ENCODE results near the gene PACC1. TPM values are rescaled to one million over a fixed set of nuclear protein-coding genes. Genes with fewer than 3 reads are reported as not detected.
A peak's percentile ranks its signal among the peaks of the same experiment; 100 is the strongest.
"Not testable (repeated sequence)": the region's sequence is repeated elsewhere in the genome, so short reads cannot be mapped to it uniquely, and the experiment has no call there.

PACC1 gene
- total RNA-seq, 1 experiment from 2014 or later: 14.8 TPM

DNA sequence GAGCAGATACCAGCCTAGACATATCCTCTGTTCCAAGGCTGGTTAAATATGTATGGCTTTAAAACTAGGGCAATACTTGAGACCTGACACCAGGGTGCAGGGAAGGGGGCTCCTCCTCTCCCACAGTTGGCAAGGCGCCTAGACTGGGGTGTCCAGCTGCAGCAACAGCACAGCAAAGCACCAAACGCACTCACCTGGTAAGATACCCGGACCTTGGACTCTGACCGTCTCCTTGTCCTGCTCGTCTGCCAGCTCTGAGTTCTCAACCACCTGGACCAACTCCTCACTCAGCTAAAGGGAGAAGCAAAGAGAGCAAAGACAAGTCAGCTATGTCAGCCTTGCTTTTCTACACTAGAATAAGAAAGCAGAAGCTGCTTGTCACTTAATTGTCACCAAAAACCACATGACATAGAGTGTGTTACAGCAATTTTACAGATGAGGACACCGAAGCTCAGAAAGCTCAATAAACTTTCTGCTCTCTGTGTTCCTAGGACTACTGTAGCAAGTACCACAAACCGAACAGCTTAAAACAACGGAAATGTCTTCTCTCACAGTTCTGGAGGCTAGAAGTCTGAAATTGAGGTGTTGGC is 4.4 kb downstream of the PACC1 start:
- in situ Hi-C loops (cut with HindIII; ENCODE audit: low pct_unique_long_range_greater_than_20kb, low sequenced_read_pairs): no loop called here
- no peak for DNase-seq (ENCODE audit: low read depth)

- peak; percentile 15 for DNase-seq (ENCODE audit: low read depth)
- in situ Hi-C loops (cut with HindIII; ENCODE audit: low pct_unique_long_range_greater_than_20kb, low sequenced_read_pairs): no loop called here
Measured at GRCh38 chr1:212402666-212403321, 11.9 kb downstream of the PACC1 start.

GRCh38 chr1:212401838-212402582 is 12.7 kb downstream of the PACC1 start:
- in situ Hi-C loops (cut with HindIII; ENCODE audit: low pct_unique_long_range_greater_than_20kb, low sequenced_read_pairs): no loop called here
- DNase-seq (ENCODE audit: low read depth): peak; percentile 46

- in situ Hi-C loops (cut with HindIII; ENCODE audit: low pct_unique_long_range_greater_than_20kb, low sequenced_read_pairs): no loop called here
- DNase-seq (ENCODE audit: low read depth): no peak
Measured at GRCh38 chr1:212401042-212401441, 13.6 kb downstream of the PACC1 start.

- DNase-seq (ENCODE audit: low read depth): no peak
- in situ Hi-C loops (cut with HindIII; ENCODE audit: low pct_unique_long_range_greater_than_20kb, low sequenced_read_pairs): no loop called here
Measured at GRCh38 chr1:212397171-212397570, 17.5 kb downstream of the PACC1 start.

GRCh38 chr1:212396638-212397037 is 18.0 kb downstream of the PACC1 start:
- in situ Hi-C loops (cut with HindIII; ENCODE audit: low pct_unique_long_range_greater_than_20kb, low sequenced_read_pairs): no loop called here
- DNase-seq (ENCODE audit: low read depth): peak; percentile 26

GRCh38 chr1:212395678-212396437 is 18.8 kb downstream of the PACC1 start:
- in situ Hi-C loops (cut with HindIII; ENCODE audit: low pct_unique_long_range_greater_than_20kb, low sequenced_read_pairs); DNase-seq (ENCODE audit: low read depth): not testable (repeated sequence)

DNA sequence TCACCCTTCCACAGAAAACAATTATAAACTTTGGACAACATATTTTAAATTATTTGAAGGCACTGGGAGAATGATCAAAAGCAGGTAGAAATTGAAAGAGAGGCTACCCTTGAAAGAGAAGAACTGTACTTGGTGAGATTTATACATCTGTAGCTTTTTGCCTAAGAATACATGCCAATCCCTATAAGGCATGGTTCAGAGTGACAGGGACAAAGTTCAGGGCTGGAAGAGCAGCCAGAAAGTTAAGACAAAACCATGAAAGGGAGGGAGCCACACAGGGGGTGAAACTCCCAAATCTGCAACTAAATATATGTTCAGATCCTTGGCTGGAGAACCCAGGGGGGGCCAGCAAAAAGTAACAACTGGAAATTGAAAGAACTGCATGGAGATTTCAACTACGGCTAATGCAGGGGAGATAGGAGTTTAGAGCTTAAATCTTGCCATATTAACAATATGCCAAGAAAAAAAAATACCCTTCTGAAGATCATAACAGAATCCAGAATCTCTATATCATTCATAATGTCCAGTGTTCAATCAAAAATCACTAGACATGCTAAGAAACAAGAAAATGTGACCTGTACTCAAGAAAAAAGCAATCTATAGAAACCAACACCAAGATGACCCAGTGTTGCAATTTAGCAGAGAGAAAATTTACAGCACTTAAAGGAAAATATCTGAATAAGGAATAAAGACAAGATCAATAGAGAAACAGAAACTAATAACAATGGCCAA is 25.5 kb downstream of the PACC1 start:
- in situ Hi-C loops (cut with HindIII; ENCODE audit: low pct_unique_long_range_greater_than_20kb, low sequenced_read_pairs): no loop called here
- DNase-seq (ENCODE audit: low read depth): no peak

- DNase-seq (ENCODE audit: low read depth): no peak
- in situ Hi-C loops (cut with HindIII; ENCODE audit: low pct_unique_long_range_greater_than_20kb, low sequenced_read_pairs): no loop called here
Measured at GRCh38 chr1:212386029-212386428, 28.7 kb downstream of the PACC1 start.

DNA sequence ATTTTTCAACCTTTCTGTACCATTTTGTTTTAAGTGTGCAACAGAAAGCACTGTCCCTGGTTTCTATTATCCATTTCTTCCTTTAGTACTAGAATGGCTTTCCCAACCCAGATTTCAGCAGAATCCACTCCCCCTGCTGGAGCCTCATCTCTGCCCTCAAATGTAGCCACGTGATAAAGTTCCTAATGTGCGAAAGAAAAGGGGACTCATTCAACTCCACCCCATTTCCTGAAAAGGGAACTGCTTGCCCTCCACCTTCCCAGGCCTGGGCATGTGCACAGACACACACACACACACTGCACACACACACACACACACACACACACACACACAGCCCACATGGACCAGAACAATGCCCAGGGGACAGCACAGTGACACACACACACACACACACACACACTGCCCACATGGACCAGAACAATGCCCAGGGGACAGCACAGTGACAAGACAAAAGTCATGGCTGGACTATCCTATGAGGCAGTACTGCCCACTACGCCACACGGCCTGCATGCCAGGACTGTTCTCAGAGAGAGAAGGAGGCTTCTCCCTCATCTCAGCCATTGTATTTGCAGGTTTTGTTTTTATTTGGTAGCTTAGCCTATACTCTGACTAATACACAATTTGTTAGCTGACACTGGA is 33.2 kb downstream of the PACC1 start:
- no peak for DNase-seq (ENCODE audit: low read depth)
- in situ Hi-C loops (cut with HindIII; ENCODE audit: low pct_unique_long_range_greater_than_20kb, low sequenced_read_pairs): no loop called here

DNA sequence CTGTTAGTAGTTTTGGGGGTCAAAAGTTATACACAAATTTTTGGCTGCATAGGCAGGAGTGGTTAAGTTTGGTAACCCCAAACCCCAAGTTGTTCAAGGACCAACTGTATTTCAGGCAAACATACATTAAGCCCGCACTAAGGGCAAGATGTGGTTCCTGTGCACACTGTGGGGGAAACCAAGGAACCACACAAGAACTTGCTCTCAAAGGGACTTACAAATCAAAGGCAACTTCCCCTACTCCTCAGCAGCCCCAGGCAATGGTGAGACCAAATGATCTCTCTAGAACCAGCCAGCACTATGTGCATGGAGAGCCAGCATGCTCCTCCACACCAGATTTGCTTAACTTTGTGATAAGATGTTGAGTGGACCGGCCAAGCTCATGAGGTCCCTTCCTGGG is 35.3 kb downstream of the PACC1 start:
- in situ Hi-C loops (cut with HindIII; ENCODE audit: low pct_unique_long_range_greater_than_20kb, low sequenced_read_pairs): no loop called here
- DNase-seq (ENCODE audit: low read depth): no peak

- no peak for DNase-seq (ENCODE audit: low read depth)
- in situ Hi-C loops (cut with HindIII; ENCODE audit: low pct_unique_long_range_greater_than_20kb, low sequenced_read_pairs): no loop called here
Measured at GRCh38 chr1:212377644-212378043, 37.0 kb downstream of the PACC1 start.

- DNase-seq (ENCODE audit: low read depth): no peak
- in situ Hi-C loops (cut with HindIII; ENCODE audit: low pct_unique_long_range_greater_than_20kb, low sequenced_read_pairs): no loop called here
Measured at GRCh38 chr1:212375986-212376385, 38.7 kb downstream of the PACC1 start.

DNA sequence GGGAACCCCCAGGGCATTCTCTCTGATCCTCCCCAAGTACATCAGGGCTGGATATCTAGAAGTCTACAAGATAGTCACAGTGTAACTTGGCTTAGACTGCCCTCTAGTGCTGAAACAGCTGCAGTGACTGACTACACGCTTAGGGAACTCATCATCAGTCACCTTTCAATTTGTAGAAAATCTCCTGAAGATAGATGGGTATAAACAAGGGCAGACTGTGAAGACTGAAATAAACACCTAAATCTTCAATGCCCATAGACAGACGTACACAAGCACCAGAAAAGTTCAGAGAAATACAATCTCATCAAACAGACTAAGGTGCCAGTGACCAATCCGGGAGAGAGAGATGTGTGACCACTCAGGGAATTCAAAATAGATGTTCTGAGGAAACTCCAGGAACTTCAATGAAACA is 46.6 kb downstream of the PACC1 start:
- peak; percentile 47 for DNase-seq (ENCODE audit: low read depth)
- in situ Hi-C loops (cut with HindIII; ENCODE audit: low pct_unique_long_range_greater_than_20kb, low sequenced_read_pairs): no loop called here

DNA sequence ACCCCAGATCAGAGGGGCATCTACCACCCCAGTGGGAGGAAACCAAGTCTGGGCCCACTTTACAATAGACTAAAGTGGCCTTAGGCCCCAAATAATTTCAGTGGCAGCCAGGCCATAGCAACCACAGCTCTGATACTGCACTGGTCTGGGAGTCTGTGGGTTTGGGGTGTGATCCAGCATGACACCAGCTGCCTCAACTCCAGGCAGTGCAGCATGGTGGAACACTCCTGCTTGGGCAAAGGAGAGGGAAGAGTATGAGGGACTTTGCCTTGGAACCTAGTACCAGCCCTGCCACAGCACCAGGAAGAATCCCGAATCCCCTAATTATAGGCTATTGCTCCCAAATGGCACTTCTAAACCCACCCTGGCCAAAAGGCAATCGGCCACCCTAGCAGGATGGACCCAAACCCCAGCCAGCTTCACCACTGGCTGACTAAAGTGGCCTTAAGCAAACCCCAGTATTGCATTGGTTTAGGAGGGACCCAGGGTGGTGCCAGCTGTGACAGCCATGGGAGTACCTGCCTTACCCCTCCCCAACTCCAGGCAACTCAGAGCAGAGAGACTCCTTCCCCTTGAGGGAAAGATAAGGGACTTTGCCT is 47.1 kb downstream of the PACC1 start:
- in situ Hi-C loops (cut with HindIII; ENCODE audit: low pct_unique_long_range_greater_than_20kb, low sequenced_read_pairs): no loop called here
- DNase-seq (ENCODE audit: low read depth): no peak

DNA sequence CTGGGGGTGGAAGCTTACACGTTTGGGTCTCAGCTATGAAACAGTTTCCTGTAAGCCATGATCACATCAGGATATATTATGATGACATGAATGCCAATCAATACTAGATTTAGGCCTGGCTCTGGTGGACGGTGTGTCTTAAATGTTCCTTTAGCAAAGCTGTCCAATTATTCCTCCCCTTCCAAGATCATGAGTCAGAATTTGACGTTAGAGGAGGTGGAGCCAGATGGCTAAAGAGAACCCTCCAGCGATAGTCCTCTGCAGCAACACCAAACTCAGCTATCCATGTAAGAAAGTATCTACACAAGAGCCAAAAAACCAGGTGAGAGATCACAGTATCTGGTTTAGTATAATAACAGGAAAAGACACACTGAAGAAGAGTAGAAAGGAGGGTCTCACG is 47.8 kb downstream of the PACC1 start:
- in situ Hi-C loops (cut with HindIII; ENCODE audit: low pct_unique_long_range_greater_than_20kb, low sequenced_read_pairs): no loop called here
- no peak for DNase-seq (ENCODE audit: low read depth)

DNA sequence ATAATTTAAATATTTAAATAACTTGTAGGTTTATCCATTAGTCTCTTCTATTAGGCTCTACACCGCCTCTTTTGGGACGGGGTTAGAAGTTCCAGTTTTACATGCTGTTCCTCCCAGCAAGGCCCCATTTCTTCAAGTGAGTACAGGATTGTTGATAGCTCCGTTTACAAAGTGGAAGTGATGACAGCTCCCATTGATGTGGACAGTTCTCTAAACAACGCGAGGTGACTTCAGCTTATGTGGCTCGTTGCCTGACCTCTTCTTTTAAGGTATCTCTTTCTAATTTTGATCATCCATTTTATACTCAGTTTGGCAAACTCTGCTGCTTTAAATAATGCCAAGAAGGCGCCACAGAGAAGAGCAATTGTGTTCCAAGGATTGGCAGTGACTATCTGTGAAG is 49.7 kb downstream of the PACC1 start:
- in situ Hi-C loops (cut with HindIII; ENCODE audit: low pct_unique_long_range_greater_than_20kb, low sequenced_read_pairs): no loop called here

More for the DNA sequence above, 49.7 kb downstream of the PACC1 start:
- DNase-seq (ENCODE audit: low read depth): no peak
